SIG-M5 treated with dmso at 0.1 percent for 504 hours (cell line): ENCODE results near the gene CLIP1.
"Not testable (repeated sequence)": the region's sequence is repeated elsewhere in the genome, so short reads cannot be mapped to it uniquely, and the experiment has no call there.

Source experiments
- DNase-seq: peaks from one replicate; lab custom pipeline; 2025; ENCODE audit not compliant: unreplicated experiment; lab: John Stamatoyannopoulos, UW

The CLIP1 gene

DNA sequence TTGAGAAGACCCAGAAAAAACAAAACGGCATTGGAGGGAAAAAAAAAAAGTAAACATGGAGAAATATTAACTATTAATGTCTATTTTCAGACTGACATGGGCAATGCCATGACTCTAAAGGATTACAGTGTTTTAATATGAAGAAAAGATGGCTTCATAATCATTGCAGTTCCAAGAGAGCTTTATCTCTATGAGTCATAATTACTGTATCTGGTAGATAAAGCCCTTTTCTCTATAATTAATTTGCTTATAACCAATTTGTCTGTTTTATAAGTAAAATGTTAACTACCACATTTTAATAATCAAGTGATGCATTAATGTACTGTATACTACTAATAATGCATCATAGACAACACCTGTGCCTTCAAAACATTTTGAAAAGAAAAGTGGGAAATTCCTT is 59.7 kb downstream of the CLIP1 start:
- DNase-seq, result no peak

DNA sequence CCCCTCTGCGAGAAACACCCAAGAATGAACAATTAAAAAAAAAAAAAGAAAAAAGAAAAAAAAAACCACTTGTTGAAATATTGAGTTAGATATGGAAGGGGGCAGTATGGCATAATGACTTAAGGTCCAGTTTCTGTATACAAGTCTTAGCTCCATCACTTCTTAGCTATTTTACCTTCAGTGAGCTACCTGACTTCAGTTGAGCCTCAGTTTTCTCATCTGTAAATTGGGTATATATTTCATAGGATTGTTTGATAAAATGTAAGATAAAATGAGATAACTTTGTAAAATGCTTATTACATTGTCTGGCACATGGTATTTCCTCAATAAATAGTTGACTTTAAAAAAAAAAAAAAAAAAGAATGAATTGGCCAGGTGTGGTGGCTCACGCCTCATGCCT is 64.1 kb downstream of the CLIP1 start:
- not testable (repeated sequence) for DNase-seq

DNA sequence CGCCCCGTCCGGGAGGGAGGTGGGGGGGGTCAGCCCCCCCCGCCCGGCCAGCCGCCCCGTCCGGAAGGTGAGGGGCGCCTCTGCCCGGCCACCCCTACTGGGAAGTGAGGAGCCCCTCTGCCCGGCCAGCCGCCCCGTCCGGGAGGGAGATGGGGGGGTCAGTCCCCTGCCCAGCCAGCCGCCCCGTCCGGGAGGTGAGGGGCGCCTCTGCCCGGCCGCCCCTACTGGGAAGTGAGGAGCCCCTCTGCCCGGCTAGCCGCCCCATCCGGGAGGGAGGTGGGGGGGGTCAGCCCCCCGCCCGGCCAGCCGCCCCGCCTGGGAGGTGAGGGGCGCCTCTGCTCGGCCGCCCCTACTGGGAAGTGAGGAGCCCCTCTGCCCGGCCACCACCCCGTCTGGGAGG is 64.9 kb downstream of the CLIP1 start:
- DNase-seq, result not testable (repeated sequence)

DNA sequence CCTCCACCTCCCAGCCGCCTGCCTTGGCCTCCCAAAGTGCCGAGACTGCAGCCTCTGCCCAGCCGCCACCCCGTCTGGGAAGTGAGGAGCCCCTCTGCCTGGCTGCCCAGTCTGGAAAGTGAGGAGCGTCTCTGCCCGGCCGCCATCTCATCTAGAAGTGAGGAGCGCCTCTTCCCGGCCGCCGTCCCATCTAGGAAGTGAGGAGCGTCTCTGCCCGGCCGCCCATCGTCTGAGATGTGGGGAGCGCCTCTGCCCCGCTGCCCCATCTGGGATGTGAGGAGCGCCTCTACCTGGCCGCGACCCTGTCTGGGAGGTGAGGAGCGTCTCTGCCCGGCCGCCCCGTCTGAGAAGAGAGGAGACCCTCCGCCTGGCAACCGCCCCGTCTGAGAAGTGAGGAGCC is 65.5 kb downstream of the CLIP1 start:
- DNase-seq, result not testable (repeated sequence)

DNA sequence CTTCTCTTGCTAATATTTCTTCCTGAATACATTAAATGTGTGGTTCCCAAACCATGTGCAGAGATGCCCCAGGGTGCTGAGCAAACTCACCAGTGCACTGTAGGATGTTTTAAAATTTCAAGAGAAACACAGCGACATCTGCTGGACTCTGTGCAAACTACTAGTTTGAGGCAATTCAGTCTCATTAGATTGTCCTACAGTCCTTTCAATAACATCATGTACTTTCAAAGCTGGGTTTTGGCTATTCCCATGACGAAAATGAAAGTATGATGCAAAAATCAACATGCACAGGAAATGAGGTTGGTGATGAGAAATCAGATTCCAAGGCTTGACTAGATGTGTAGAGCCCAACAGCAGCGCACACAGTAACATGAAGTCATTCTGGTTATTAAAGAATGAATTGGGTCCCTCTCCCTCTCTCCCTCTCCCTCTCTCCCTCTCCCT is 66.3 kb downstream of the CLIP1 start:
- peak; percentile 62 for DNase-seq

DNA sequence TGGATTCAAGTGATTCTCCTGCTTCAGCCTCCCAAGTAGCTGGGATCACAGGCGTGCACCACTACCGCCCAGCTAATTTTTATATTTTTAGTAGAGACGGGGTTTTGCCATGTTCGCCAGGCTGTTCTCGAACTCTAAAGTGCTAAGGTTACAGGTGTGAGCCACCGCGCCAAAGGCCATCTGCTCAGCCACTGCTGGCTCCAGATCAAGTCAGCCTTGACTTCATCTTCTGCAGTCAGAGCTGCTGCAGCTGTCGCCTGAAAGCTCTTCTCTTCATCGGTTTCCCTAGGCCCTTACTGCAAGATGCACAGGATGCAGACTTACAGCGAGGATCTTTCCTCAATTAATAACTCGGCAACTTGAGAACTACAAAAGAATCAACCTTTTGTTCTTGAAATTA is 66.8 kb downstream of the CLIP1 start:
- DNase-seq, result no peak

DNA sequence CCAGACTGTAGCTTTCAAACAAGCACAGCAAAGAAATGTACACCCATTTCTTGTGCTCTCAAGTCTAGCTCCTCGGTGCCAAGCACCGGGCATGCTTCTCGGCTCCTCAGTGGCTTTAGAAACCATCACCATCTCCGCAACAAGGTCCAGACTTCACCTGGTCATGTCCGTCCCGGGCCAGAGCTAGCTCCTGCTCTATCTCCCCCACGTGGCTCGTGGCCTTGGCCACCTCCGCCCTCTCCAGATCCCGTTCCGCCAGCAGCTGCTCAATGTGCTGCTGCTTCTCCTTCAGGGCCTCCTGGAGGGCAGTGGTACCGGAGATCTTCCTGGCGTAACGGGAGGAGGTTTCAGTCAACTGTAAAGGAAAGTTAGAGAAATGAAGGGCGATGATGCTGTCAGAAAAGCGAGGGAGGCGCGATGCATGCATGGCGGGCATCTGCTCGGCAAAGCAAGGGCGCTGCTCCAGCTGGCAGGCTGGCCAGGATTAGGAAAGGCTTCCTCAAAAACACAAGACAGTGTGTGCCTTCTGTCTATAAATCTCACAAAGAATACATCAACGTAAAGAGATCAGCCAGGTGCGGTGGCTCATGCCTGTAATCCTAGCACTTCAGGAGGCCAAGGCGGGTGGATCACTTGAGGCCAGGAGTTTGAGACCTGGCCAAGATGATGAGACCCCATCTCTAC is 67.4 kb downstream of the CLIP1 start:
- no peak for DNase-seq

DNA sequence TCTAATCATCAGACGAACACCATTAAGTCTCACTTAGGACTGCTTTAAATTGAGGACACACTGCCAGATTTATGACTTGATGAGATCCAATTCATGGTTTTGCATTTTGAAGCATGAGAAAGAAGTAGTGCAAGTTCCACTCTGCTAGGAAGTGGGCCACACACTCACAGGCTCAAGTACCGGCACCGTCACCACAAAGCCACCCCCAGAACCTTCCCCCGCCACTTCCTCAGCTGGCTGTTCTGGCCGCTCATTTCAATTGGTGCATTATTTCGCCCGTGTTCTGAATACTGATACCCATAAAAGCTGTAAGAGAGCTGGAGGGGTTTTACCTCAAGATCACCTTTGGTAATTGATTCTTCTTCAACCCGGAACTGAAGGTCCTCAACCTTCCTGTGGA is 70.1 kb downstream of the CLIP1 start:
- no peak for DNase-seq

DNA sequence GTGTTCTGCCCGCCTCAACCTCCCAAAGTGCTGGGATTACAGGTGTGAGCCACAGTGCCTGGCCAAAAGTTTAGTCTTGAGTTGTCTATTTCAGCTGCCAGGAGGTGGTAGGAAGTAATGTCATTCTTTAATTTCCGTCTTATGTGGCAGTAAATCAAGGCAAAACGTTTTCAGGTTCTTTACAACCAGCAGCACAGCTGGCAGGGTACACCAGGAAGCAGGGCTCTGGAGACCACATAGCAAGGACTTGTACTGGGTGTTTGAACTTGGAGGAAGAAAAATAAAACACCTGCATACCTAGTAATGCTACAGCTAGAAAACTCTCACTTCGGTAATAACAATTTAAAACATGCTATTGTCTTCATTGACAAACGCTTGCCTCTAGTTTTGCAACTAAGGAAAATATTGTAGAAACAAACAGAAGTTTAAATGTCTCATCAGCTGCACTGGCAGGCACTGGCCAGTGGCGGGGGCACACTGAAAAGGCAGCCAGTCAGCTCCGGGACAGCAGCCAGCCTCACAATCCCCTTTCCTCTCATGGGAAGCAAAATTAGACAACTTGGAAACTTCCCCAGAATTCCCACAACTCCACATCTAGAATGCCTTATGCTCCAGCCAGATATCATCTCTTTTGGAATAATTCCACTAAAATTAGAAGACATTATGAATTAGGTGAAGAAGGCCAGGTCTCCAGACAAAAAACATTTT is 72.2 kb downstream of the CLIP1 start:
- no peak for DNase-seq

DNA sequence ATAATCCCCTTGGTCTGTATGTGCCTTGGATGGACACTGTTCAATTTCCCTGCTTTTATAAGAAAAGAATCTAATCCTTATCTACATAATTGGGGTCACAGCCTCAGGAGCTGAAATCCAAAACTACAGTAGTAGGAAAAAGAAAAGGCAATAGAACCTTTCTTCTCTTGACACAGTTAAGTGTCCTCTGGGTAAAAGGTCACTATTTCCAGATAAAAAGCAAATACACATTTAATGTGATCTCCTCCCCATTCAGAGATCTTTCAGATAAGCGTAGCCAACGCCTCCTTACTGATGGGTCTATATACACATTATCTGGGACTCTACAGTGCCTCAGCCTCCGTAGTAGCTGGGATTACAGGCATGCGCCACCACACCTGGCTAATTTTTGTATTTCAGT is 73.4 kb downstream of the CLIP1 start:
- DNase-seq, result no peak

DNA sequence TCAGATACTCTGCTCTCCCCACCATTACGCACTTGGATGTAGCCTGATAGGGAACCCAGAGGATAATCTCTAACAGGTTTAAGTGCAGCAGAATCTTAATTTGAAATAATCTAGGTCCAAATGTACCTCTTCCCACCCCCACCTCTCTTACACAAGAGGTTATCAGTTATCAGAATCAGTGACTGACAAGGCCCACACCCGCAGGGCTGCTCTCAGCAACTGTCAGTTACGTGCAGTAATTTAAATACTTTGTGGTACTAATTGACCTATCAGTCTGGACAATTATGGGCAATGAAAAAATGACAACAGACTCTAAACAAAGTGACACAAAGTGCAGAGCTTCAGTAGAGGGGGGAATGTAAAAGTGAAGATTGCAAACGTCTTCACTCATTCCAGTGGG is 74.0 kb downstream of the CLIP1 start:
- no peak for DNase-seq

DNA sequence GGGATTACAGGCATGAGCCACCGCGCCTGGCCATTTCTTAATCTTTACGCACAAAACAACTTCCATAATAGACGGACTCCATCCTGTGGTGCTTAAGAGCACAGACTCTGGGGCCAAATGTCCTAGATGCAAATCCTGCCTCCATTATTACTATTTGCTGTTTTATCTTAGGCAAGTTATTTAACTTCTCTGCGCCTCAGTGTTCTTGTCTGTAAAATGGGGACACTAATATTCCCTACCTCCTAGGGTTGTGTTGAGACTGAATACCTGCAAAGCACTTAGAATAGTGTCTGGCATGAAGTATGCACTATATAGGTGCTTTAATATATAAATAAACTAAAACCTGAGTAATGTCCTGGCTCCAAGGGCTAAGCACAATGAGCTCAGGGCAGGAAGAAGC is 76.4 kb downstream of the CLIP1 start:
- no peak for DNase-seq

DNA sequence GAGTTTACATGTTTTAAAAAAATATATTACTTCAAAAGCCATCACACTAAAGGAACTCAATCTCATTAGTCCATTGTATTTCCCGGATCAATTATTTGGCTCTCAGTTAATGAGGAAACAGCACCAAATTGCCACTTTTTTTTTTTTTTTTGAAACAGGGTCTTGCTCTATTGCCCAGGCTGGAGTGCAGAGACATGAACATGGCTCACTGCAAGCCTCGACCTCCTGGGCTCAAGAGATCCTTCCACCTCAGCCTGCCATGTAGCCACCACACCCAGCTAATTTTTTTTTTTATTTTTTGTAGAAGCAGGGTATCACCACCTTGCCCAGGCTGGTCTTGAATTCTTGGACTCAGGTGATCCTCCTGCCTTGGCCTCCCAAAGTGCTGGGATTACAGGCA is 77.4 kb downstream of the CLIP1 start:
- no peak for DNase-seq

DNA sequence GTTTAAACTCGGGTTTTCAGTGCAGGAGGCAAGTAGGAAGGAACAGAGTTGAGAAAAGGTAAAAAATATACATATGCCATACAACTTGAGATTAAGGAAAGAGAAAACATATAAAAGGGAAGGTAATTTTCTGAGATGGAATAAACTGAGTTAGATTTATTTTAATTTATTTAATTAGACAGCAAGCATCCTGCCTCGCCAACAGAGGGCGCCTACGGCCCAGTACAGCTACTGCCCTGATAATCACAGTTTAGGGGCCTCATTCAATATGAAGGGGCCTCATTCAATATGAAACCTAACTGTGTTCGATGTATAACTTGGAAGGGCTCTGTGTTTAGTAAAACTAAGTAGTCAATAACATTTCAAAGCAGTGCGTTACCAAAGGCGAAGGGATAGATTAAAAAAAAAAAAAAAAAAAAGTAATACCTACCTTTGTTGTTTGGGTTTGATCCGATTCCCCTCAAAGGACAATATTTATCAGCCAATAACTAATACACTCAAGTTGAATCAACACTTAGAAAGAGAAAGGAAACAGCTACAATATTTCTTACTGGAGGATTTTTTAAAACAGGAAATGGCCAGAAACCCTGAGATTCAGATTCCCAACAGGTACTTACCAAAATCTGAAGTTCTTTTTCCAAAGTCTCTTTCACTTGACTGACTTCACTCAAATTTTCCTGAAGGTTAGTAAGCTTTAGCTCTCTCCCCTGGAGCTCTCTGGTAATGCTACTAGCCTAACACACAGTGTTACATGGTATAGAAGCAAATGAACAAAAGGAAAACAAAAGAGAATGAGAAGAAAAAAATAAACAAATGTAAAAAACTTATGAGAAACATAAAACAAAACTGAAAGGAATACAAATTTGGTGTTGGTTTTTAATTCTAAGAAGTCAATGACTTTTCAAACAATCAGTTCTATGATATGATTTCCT is 86.2 kb downstream of the CLIP1 start:
- DNase-seq, result peak; percentile 60

DNA sequence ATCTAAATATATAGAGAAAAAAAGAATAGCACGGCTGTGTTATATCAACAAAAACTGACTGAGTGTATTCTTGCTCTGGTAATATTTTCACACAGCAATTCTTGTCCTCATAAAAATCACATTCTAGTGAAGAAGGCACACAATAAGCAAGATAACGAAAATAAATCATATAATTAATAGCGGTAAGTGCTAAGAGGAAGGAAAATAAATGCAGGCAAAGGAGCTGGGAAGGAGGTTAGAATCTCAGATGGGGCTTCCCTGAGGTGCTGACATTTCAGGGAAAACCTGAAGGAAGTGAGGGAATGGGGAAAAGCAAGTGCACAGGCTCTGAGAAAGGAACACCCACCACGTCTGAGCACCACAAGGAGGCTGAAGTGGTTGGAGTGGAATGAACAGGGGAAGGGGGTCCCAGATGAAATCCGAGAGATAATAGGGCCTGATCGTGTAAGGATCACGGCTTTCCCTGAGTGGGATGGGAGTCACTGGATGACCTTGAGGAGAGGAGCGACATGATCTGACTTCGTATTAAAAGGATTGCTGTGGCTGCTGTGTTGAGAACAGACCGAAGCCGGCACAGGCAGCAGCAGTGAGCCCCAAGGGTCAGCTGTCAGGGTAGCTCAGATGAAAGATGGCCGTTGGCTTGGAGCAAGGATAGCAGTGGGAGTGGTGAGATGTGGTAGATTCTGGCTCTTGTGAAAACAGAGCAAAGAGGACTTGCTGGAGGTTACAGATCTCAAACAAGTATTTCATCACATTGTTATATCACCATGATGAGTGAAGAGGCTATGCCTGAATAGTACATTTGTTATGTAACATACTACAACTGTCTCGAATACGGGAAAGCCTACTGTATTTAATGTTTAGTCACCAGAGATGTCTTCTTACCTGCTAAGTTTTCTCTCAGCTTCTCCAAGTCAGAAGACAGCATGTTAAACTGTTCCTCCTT is 89.1 kb downstream of the CLIP1 start:
- peak; percentile 17 for DNase-seq

DNA sequence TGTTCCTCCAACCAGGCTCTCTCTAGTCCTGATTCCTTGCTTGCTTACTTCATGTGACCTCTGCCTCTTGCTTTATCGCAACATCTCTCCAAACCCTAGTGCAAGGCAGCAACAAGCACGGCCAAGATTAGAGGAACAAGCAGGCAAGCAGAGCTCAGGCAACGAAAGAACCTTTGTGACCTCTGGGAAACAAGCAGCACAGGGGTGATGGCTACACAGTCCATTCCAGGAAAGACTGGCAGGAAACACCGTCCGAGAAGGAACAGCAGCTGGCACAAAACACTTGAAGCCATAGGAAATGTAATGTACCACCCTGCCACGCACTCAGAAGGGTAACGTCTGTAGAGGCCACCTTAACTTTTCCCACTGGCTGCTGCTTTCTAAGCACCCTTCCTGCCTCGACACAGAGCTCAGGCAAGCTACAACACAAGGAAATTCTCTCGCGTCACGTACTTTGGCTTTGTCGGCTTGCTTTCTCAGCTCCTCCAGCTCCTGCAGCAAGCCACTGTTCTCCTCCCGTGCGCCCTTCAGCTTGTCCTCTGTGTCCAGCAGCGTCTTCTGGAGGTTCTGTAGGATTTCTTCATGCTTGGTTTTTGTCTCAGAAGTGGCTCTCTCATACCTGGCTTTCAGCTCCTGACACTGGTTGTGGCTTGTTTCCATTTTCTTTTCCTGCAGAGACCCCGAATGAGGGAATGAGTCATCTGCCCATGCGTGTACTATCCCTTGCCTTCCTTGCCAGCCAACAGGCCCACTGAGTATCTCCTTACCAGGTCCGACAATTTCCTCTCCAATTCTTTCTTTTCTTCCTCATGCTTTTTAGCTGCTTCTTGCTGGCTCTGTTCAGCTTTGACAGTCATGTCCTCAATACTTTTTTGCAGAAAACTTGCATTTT is 94.7 kb downstream of the CLIP1 start:
- DNase-seq, result no peak

DNA sequence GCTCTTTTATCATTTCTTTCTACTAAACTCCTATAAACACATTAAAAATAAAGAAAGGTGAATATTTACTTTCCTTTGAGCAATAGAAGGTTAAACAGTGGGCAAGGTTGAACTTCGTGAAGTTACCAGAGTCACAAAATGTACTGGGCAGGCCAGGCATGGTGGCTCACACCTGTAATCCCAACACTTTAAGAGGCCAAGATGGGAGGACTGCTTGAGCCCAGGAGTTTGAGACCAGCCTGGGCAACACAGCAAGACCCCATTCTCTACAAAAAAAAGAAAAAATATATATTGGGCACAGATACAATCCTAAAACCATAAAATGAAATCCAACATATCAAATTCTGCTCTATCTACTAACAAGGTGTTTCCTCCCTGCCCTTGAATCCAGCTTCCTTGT is 95.5 kb downstream of the CLIP1 start:
- DNase-seq, result no peak

DNA sequence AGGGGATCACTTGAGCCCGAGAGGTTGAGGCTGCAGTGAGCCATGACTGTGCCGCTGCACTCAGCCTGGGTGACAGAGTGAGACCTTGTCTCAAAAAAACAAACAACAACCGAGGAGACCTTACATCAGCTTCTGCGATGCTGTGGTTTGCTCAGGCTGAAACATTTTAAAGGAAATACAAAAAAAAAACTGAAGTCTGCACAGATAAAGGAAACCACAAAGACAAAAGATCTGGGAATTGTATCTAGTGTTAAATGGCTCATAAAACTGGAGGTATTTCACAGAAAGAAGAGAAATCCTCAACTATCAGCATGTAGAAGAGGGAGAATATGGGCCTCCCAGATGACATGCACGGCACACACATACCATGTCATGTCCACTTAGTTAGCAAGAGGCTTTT is 95.9 kb downstream of the CLIP1 start:
- no peak for DNase-seq

DNA sequence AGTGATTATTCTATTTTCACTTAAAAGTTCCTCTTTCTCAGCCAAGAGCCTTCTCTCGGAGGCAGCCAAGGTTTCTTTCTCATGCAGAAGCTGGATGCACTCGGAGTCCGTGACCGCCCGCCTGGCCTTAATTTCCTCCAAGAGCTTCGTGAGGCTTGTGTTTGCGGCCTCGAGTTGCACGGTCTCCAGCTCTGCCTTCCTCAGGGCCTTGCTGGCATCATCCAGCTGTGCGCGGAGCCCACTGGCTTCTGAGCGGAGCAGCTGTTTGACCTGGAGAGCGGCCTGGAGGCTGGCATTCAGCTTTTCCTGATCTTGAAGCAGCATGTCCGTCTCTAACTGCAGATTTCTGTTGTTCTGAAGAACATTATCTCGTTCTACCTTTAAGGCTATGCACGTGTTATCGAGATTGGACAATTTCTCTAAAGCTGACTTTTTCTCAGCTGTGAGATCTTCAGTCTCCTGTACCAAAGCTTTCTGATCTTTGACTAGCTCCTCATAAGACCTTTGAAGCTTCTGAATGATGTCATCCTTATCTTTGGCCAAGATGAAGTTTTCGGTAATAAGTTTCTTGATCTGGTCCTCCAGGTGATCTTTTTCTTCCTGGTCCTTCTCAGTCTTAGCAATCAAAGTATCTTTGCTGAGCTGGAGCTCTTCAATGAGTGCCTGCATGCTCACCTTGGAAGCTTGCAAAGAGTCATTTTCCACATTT is 99.0 kb downstream of the CLIP1 start:
- DNase-seq, result no peak
